PC-3 (cell line): ENCODE data around the gene GABBR2. TPM values are rescaled to one million over a fixed set of nuclear protein-coding genes. Genes with fewer than 3 reads are reported as not detected.
"Not testable (repeated sequence)": the region's sequence is repeated elsewhere in the genome, so short reads cannot be mapped to it uniquely, and the experiment has no call there.

Experiments used
- ATAC-seq: fragments of 200-7000 bp; cut with Tn5 transposase; 2 replicates; pipeline ENCODE4 v1.9.1; 2020; ENCODE audit warnings: mild to moderate bottlenecking, moderate library complexity
- BruUV-seq: library from RNA; stranded (reverse); fragments of 400-500 nt; replicated peaks from 2 replicates; lab custom pipeline; 2021; lab: Mats Ljungman, UMichigan
- CTCF ChIA-PET: fragments of 300-600 bp; sonication (Branson Sonifier 250); formaldehyde crosslinking; loops from one replicate; lab custom pipeline; 2022; ENCODE audit warnings: antibody characterized with exemption; lab: Charles Lee
- POLR2A ChIA-PET: fragments of 300-600 bp; sonication (Branson Sonifier 250); formaldehyde crosslinking; loops from one replicate; lab custom pipeline; 2022; ENCODE audit warnings: antibody characterized with exemption; ENCODE audit not compliant: unreplicated experiment; lab: Charles Lee
- DNase-seq: peaks from one replicate; pipeline ENCODE4 v3.0.0-alpha.2; 2015
- H2AFZ ChIP-seq: fragments of 300-600 bp; sonication (generic); 2 replicates; pipeline ENCODE4 v1.6.0; 2016; ENCODE audit warnings: antibody characterized with exemption, low read length
- H3F3A ChIP-seq: fragments of 300-600 bp; sonication (generic); one replicate; pipeline ENCODE4 v1.6.0; 2017; ENCODE audit warnings: antibody characterized with exemption, low read length, control low read depth, mild to moderate bottlenecking; ENCODE audit not compliant: unreplicated experiment
- H3K27ac ChIP-seq: fragments of 300-600 bp; sonication (generic); 2 replicates; pipeline ENCODE4 v1.5.1; 2016; ENCODE audit warnings: mild to moderate bottlenecking, low read length
- H3K27me3 ChIP-seq: fragments of 300-600 bp; sonication (generic); 2 replicates; pipeline ENCODE4 v1.6.1; 2016; ENCODE audit warnings: low read length, mixed read lengths
- H3K36me3 ChIP-seq: fragments of 300-600 bp; sonication (generic); 2 replicates; pipeline ENCODE4 v1.6.1; 2016; ENCODE audit warnings: low read depth, mixed run types, low read length, mixed read lengths
- H3K4me1 ChIP-seq: fragments of 300-600 bp; sonication (generic); 2 replicates; pipeline ENCODE4 v1.5.1; 2016; ENCODE audit warnings: low read length; ENCODE audit not compliant: insufficient read depth
- H3K4me2 ChIP-seq: fragments of 300-600 bp; sonication (generic); 2 replicates; pipeline ENCODE4 v1.6.0; 2016; ENCODE audit warnings: low read length
- H3K4me3 ChIP-seq: fragments of 300-600 bp; sonication (generic); 2 replicates; pipeline ENCODE4 v1.5.1; 2016; ENCODE audit warnings: mild to moderate bottlenecking, low read length, mixed read lengths
- H3K79me2 ChIP-seq: fragments of 300-600 bp; sonication (generic); 2 replicates; pipeline ENCODE4 v1.6.1; 2017; ENCODE audit warnings: low read length, mixed read lengths
- H3K9ac ChIP-seq: fragments of 300-600 bp; sonication (generic); 2 replicates; pipeline ENCODE4 v1.6.0; 2016; ENCODE audit warnings: mild to moderate bottlenecking, low read length
- H3K9me2 ChIP-seq: fragments of 300-600 bp; sonication (generic); replicated peaks from 2 replicates; pipeline ENCODE4 v1.6.1; 2016; ENCODE audit warnings: mixed run types, low read length, mixed read lengths
- H3K9me3 ChIP-seq: fragments of 300-600 bp; sonication (generic); 2 replicates; pipeline ENCODE4 v1.6.1; 2016; ENCODE audit warnings: low read length, mixed read lengths
- H4K20me1 ChIP-seq: fragments of 300-600 bp; sonication (generic); 2 replicates; pipeline ENCODE4 v1.6.1; 2016; ENCODE audit warnings: low read length, mixed read lengths
- CTCF ChIP-seq: fragments of 300-600 bp; sonication (generic); conservative IDR thresholded peaks from 2 replicates; pipeline ENCODE4 v1.5.1; 2017; ENCODE audit warnings: antibody characterized with exemption, low read depth, mild to moderate bottlenecking, low read length
- EZH2 ChIP-seq: fragments of 300-600 bp; sonication (generic); IDR thresholded peaks from one replicate; pipeline ENCODE4 v1.6.1; 2017; ENCODE audit warnings: antibody characterized with exemption, mild to moderate bottlenecking, low read length; ENCODE audit not compliant: unreplicated experiment
- EZH2phosphoT487 ChIP-seq: fragments of 300-600 bp; sonication (generic); IDR thresholded peaks from 2 replicates; pipeline ENCODE4 v1.6.1; 2018; ENCODE audit warnings: mild to moderate bottlenecking, antibody characterized with exemption, low read length, borderline replicate concordance
- intact Hi-C: fragments of 100-400 bp; cut with micrococcal nuclease; formaldehyde crosslinking; loops from 2 replicates; pipeline ENCODE4 v1.9.0; 2023
- total RNA-seq: library from RNA; depleted of rRNA; stranded (reverse); fragments of >200 nt; gene quantifications from 2 replicates; pipeline ENCODE4 v1.2.3, GENCODE V29; 2014

GABBR2 gene
- total RNA-seq, 1 experiment from 2014 or later, result 0.44 TPM

- no peak overlapping the region for H2AFZ ChIP-seq
- ATAC-seq, result no peak; the same call in 1 of the 2 replicates
- no peak overlapping the region for H3K4me2 ChIP-seq
- H3K4me3 ChIP-seq, result no peak overlapping the region
- H4K20me1 ChIP-seq, result no peaks in the 10 kb centered on the region
- BruUV-seq, result no TSS peak
- H3K9ac ChIP-seq, result no peak overlapping the region
- intact Hi-C loops, result no loop called here
- H3K36me3 ChIP-seq, result no peaks in the 10 kb centered on the region
- no peaks in the 10 kb centered on the region for H3F3A ChIP-seq
- no peaks in the 10 kb centered on the region for H3K27me3 ChIP-seq
- POLR2A ChIA-PET, result no interaction called here
- TF ChIP-seq EZH2 (no peak), EZH2phosphoT487 (no peak), CTCF (no peak)
- DNase-seq, result no peak
- H3K4me1 ChIP-seq, result no peaks in the 10 kb centered on the region
- no peaks in the 10 kb centered on the region for H3K9me3 ChIP-seq
- no peaks in the 10 kb centered on the region for H3K9me2 ChIP-seq
- no peaks in the 10 kb centered on the region for H3K79me2 ChIP-seq
- CTCF ChIA-PET, result interaction anchor here (0.6 kb wide), 1 partner anchor 305 kb away, joined by 3 read pairs; no protein-coding TSS in a partner anchor
- H3K27ac ChIP-seq, result no peak overlapping the region
Measured at GRCh38 chr9:98502976-98503325, 205.8 kb downstream of the GABBR2 start.

- Histone ChIP-seq H3K79me2 (no peaks in the 10 kb centered on the region), H4K20me1 (no peaks in the 10 kb centered on the region), H2AFZ (no peak overlapping the region), H3K36me3 (no peaks in the 10 kb centered on the region), H3K9me2 (no peaks in the 10 kb centered on the region), H3K27me3 (no peaks in the 10 kb centered on the region), H3K4me2 (no peak overlapping the region), H3K4me1 (no peaks in the 10 kb centered on the region), H3K9me3 (no peaks in the 10 kb centered on the region), H3F3A (no peaks in the 10 kb centered on the region), H3K4me3 (no peak overlapping the region), H3K9ac (no peak overlapping the region), H3K27ac (no peak overlapping the region)
- TF ChIP-seq CTCF (no peak), EZH2 (no peak), EZH2phosphoT487 (no peak)
- no TSS peak for BruUV-seq
- ATAC-seq, result no peak
- ChIA-PET CTCF (no interaction called here), POLR2A (no interaction called here)
- intact Hi-C loops, result no loop called here
- no peak for DNase-seq
Measured at GRCh38 chr9:98502311-98502975, 206.3 kb downstream of the GABBR2 start.

- no peak for TF ChIP-seq EZH2phosphoT487
- no peak for TF ChIP-seq EZH2
- no peak for TF ChIP-seq CTCF
- Histone ChIP-seq H3K9me3 (no peaks in the 10 kb centered on the region), H3K9me2 (no peaks in the 10 kb centered on the region), H3K36me3 (no peaks in the 10 kb centered on the region), H3K27me3 (no peaks in the 10 kb centered on the region), H3F3A (no peaks in the 10 kb centered on the region), H3K9ac (no peak overlapping the region), H2AFZ (no peak overlapping the region), H3K4me1 (no peaks in the 10 kb centered on the region), H3K79me2 (no peaks in the 10 kb centered on the region), H4K20me1 (no peaks in the 10 kb centered on the region), H3K27ac (no peak overlapping the region), H3K4me2 (no peak overlapping the region), H3K4me3 (no peak overlapping the region)
- BruUV-seq, result no TSS peak
- CTCF ChIA-PET, result no interaction called here
- DNase-seq, result no peak
- no peak for ATAC-seq
- POLR2A ChIA-PET, result no interaction called here
- intact Hi-C loops, result no loop called here
Measured at GRCh38 chr9:98501819-98502218, 206.9 kb downstream of the GABBR2 start.

GRCh38 chr9:98501259-98501658, 207.5 kb downstream of the GABBR2 start:
- H3K79me2 ChIP-seq, H3K4me1 ChIP-seq, H3K27ac ChIP-seq, BruUV-seq, ATAC-seq, CTCF ChIA-PET, H3K4me2 ChIP-seq, H2AFZ ChIP-seq, H3K9me3 ChIP-seq, H3K36me3 ChIP-seq, intact Hi-C loops, H3F3A ChIP-seq, H3K9ac ChIP-seq, POLR2A ChIA-PET, H3K4me3 ChIP-seq, H3K27me3 ChIP-seq, H3K9me2 ChIP-seq, DNase-seq, H4K20me1 ChIP-seq: not testable (repeated sequence)
